VCaP (cell line): Measurements from ENCODE around the gene PLCB1.
"Not testable (repeated sequence)": the region's sequence is repeated elsewhere in the genome, so short reads cannot be mapped to it uniquely, and the experiment has no call there.

Experiments
- H3K27ac ChIP-seq: fragments of 450-650 bp; 2 replicates; pipeline ENCODE4 v1.5.1; 2017
- CTCF ChIP-seq: fragments of 450-650 bp; conservative IDR thresholded peaks from 2 replicates; pipeline ENCODE4 v1.5.1; 2017; ENCODE audit warnings: mild to moderate bottlenecking, moderate library complexity

PLCB1 gene

GRCh38 chr20:8447262-8448120 lies 315.4 kb downstream of the PLCB1 start:
- no peak for TF ChIP-seq CTCF
- peak overlapping the region; percentile 47 for H3K27ac ChIP-seq

GRCh38 chr20:8449123-8449522 lies 317.1 kb downstream of the PLCB1 start:
- TF ChIP-seq CTCF, result no peak
- H3K27ac ChIP-seq, result no peak overlapping the region

- peak; percentile 47 for TF ChIP-seq CTCF
- no peak overlapping the region for H3K27ac ChIP-seq
Observed at GRCh38 chr20:8454137-8454712, 322.2 kb downstream of the PLCB1 start.

GRCh38 chr20:8456765-8457164 lies 324.7 kb downstream of the PLCB1 start:
- no peak overlapping the region for H3K27ac ChIP-seq
- no peak for TF ChIP-seq CTCF

GRCh38 chr20:8457978-8458377 lies 325.9 kb downstream of the PLCB1 start:
- no peak for TF ChIP-seq CTCF
- no peak overlapping the region for H3K27ac ChIP-seq

GRCh38 chr20:8461186-8461585 lies 329.1 kb downstream of the PLCB1 start:
- TF ChIP-seq CTCF, result no peak
- H3K27ac ChIP-seq, result no peak overlapping the region

- H3K27ac ChIP-seq, result no peak overlapping the region
- no peak for TF ChIP-seq CTCF
Observed at GRCh38 chr20:8464368-8464767, 332.3 kb downstream of the PLCB1 start.

- not testable (repeated sequence) for H3K27ac ChIP-seq
Observed at GRCh38 chr20:8466781-8467180, 334.7 kb downstream of the PLCB1 start.
